Measurements from ENCODE around the gene PRR36. TPM values are rescaled to one million over a fixed set of nuclear protein-coding genes. Genes with fewer than 3 reads are reported as not detected.

The PRR36 gene
- total RNA-seq, 1 donor from 2014 or later = 2.6 TPM

DNA sequence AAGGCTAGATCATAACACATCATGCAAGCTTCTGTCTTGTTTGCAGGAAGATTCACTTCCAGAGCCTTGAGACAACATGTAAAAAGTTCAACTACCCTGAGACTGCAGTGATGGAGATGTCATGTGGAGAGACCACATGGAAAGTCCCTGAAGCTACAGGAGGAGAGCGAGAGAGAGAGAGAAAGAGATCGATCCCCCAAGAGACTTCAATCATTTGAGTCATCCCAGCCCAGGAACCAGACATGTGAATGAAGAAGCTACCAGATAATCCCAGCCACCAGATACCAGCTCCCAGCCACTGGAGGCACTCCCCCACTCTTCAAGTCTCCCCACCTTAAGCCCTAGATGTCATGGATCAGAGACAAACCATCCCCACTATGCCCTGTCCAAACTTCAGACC, 54.9 kb downstream of the PRR36 start:
- no peak for TF ChIP-seq CTCF (IDR thresholded peaks at IDR 0.05)
- Histone ChIP-seq H3K27me3 (no peaks in the 10 kb centered on the region), H3K4me1 (no peaks in the 10 kb centered on the region), H3K36me3 (no peaks in the 10 kb centered on the region), H3K27ac (no peak overlapping the region), H3K4me3 (no peak overlapping the region), H3K9me3 (no peaks in the 10 kb centered on the region)
- intact Hi-C loops (cut with DNase I) = no loop called here
- no peak for ATAC-seq
- DNase-seq = no peak

GRCh38 chr19:7818806-7819205, 55.4 kb downstream of the PRR36 start:
- DNase-seq = no peak
- Histone ChIP-seq H3K27ac (no peak overlapping the region), H3K4me3 (no peak overlapping the region), H3K27me3 (no peaks in the 10 kb centered on the region), H3K4me1 (no peaks in the 10 kb centered on the region), H3K36me3 (no peaks in the 10 kb centered on the region), H3K9me3 (no peaks in the 10 kb centered on the region)
- no peak for TF ChIP-seq CTCF (IDR thresholded peaks at IDR 0.05)
- no peak for ATAC-seq
- intact Hi-C loops (cut with DNase I) = no loop called here

Other genes with a start within 250 kb of the PRR36 start
- 42.3 TPM for gene XAB2, start 244.8 kb downstream of the PRR36 start, total RNA-seq
- gene PET100, start 244.6 kb downstream of the PRR36 start, total RNA-seq = 93.2 TPM
- 3.5 TPM for gene PCP2, start 240.7 kb downstream of the PRR36 start, total RNA-seq
- gene STXBP2, start 237.3 kb downstream of the PRR36 start, total RNA-seq = 162 TPM
- 12.5 TPM for gene RETN, start 205.3 kb downstream of the PRR36 start, total RNA-seq
- gene MCEMP1, start 197.3 kb downstream of the PRR36 start, total RNA-seq = 97.9 TPM
- gene TRAPPC5, start 193.6 kb downstream of the PRR36 start, total RNA-seq = 83.9 TPM
- gene FCER2, start 172.3 kb downstream of the PRR36 start, total RNA-seq = 0.58 TPM
- 1.4 TPM for gene CLEC4G, start 142.3 kb downstream of the PRR36 start, total RNA-seq
- gene CD209, start 126.9 kb downstream of the PRR36 start, total RNA-seq = 10.6 TPM
- 4.8 TPM for gene CLEC4M, start 111.1 kb downstream of the PRR36 start, total RNA-seq
- 15.5 TPM for gene EVI5L, start 44.2 kb downstream of the PRR36 start, total RNA-seq
- 11.0 TPM for gene LRRC8E, start 14.1 kb upstream of the PRR36 start, total RNA-seq
- 36.4 TPM for gene MAP2K7, start 29.5 kb upstream of the PRR36 start, total RNA-seq
- 1.2 TPM for gene TGFBR3L, start 40.4 kb upstream of the PRR36 start, total RNA-seq
- gene SNAPC2, start 45.9 kb upstream of the PRR36 start, total RNA-seq = 28.9 TPM
- gene CTXN1, start 51.7 kb upstream of the PRR36 start, total RNA-seq = 1.2 TPM
- 49.8 TPM for gene TIMM44, start 69.3 kb upstream of the PRR36 start, total RNA-seq
- gene ELAVL1, start 131.3 kb upstream of the PRR36 start, total RNA-seq = 65.9 TPM
- gene CCL25, start 178.4 kb upstream of the PRR36 start, total RNA-seq = not detected